Neural cell (in vitro differentiated cells): ENCODE data around the gene CHST11. TPM values are rescaled to one million over a fixed set of nuclear protein-coding genes. Genes with fewer than 3 reads are reported as not detected.

ENCODE experiments used
- H2AFZ ChIP-seq: fragments of 200-600, 300-800 bp; sonication (generic), shearing (Covaris generic); 2 replicates; pipeline ENCODE4 v1.6.0; 2014; ENCODE audit warnings: low read depth, mild to moderate bottlenecking, antibody characterized with exemption, low read length, moderate library complexity
- H3F3A ChIP-seq: fragments of 200-600 bp; shearing (Covaris generic); 2 replicates; pipeline ENCODE4 v1.6.1; 2016; ENCODE audit warnings: mild to moderate bottlenecking, moderate library complexity, mixed read lengths, antibody characterized with exemption, low read length; ENCODE audit not compliant: insufficient read depth, poor library complexity, severe bottlenecking
- H3K27ac ChIP-seq: fragments of 200-600, 300-800 bp; sonication (generic), shearing (Covaris generic); 2 replicates; pipeline ENCODE4 v1.5.1; 2014; ENCODE audit warnings: mild to moderate bottlenecking, low read length, moderate library complexity
- H3K27me3 ChIP-seq: fragments of 300-800, 200-600 bp; sonication (generic), shearing (Covaris generic); 2 replicates; pipeline ENCODE4 v1.6.0; 2014; ENCODE audit warnings: mild to moderate bottlenecking, low read depth, low read length, moderate library complexity; ENCODE audit not compliant: insufficient read depth
- H3K36me3 ChIP-seq: fragments of 300-800, 200-600 bp; sonication (generic), shearing (Covaris generic); 2 replicates; pipeline ENCODE4 v1.5.1; 2014; ENCODE audit warnings: mild to moderate bottlenecking, antibody characterized with exemption, low read length, moderate library complexity; ENCODE audit not compliant: insufficient read depth
- H3K4me2 ChIP-seq: fragments of 300-800, 200-600 bp; sonication (generic), shearing (Covaris generic); 2 replicates; pipeline ENCODE4 v1.6.0; 2014; ENCODE audit warnings: mild to moderate bottlenecking, low read length
- H3K4me3 ChIP-seq: fragments of 300-800, 200-600 bp; sonication (generic), shearing (Covaris generic); 2 replicates; pipeline ENCODE4 v1.5.1; 2014; ENCODE audit warnings: mild to moderate bottlenecking, low read length, moderate library complexity
- H3K79me2 ChIP-seq: fragments of 200-600 bp; shearing (Covaris generic); replicated peaks from 2 replicates; pipeline ENCODE4 v1.6.0; 2014; ENCODE audit warnings: mild to moderate bottlenecking, low read length, moderate library complexity; ENCODE audit not compliant: insufficient read depth
- H3K9ac ChIP-seq: fragments of 300-800, 200-600 bp; sonication (generic), shearing (Covaris generic); 2 replicates; pipeline ENCODE4 v1.6.1; 2016; ENCODE audit warnings: mild to moderate bottlenecking, low read length, mixed read lengths
- H3K9me2 ChIP-seq: fragments of 200-600 bp; shearing (Covaris generic); 2 replicates; pipeline ENCODE4 v1.6.1; 2016; ENCODE audit warnings: mild to moderate bottlenecking, low read length, mixed read lengths; ENCODE audit not compliant: insufficient read depth
- H3K9me3 ChIP-seq: fragments of 200-600, 300-800 bp; sonication (generic), shearing (Covaris generic); 2 replicates; pipeline ENCODE4 v1.6.1; 2016; ENCODE audit warnings: mild to moderate bottlenecking, mixed run types, low read length, moderate library complexity, mixed read lengths
- H4K20me1 ChIP-seq: fragments of 200-600 bp; shearing (Covaris generic); 2 replicates; pipeline ENCODE4 v1.6.1; 2016; ENCODE audit warnings: mild to moderate bottlenecking, mixed run types; ENCODE audit not compliant: insufficient read depth
- EP300 ChIP-seq: fragments of 450-650 bp; conservative IDR thresholded peaks from 2 replicates; pipeline ENCODE4 v1.6.1; 2014; ENCODE audit warnings: antibody characterized with exemption, mild to moderate bottlenecking, moderate library complexity; ENCODE audit not compliant: poor library complexity, severe bottlenecking
- EZH2 ChIP-seq: fragments of 200-600, 300-800 bp; shearing (Covaris generic), sonication (generic); IDR thresholded peaks from 2 replicates; pipeline ENCODE4 v1.6.1; 2014; ENCODE audit warnings: antibody characterized with exemption, low read length, borderline replicate concordance, mild to moderate bottlenecking; ENCODE audit not compliant: insufficient read depth, poor library complexity, severe bottlenecking
- MXI1 ChIP-seq: fragments of 450-650 bp; conservative IDR thresholded peaks from 2 replicates; pipeline ENCODE4 v1.6.1; 2014; ENCODE audit warnings: antibody characterized with exemption, mild to moderate bottlenecking; ENCODE audit not compliant: poor library complexity, severe bottlenecking
- POLR2AphosphoS5 ChIP-seq: IDR thresholded peaks from 2 replicates; pipeline ENCODE4 v1.6.1; 2012
- RAD21 ChIP-seq: fragments of 450-650 bp; conservative IDR thresholded peaks from 2 replicates; pipeline ENCODE4 v1.6.1; 2014; ENCODE audit warnings: antibody characterized with exemption, mild to moderate bottlenecking, moderate library complexity
- REST ChIP-seq: IDR thresholded peaks from 2 replicates; pipeline ENCODE4 v1.6.1; 2012; ENCODE audit warnings: borderline replicate concordance
- SMC3 ChIP-seq: fragments of 450-650 bp; conservative IDR thresholded peaks from 2 replicates; pipeline ENCODE4 v1.6.1; 2014; ENCODE audit warnings: antibody characterized with exemption, mild to moderate bottlenecking, moderate library complexity; ENCODE audit not compliant: poor library complexity
- TAF1 ChIP-seq: IDR thresholded peaks from 2 replicates; pipeline ENCODE4 v1.6.1; 2012; ENCODE audit warnings: low read depth
- polyA plus RNA-seq: library from polyadenylated mRNA; depleted of rRNA; stranded (reverse); fragments of >200 nt; gene quantifications from 2 replicates; pipeline ENCODE4 v1.2.3, GENCODE V29; 2014
- TF ChIP-seq, protein P1 (sequence below): fragments of 450-650 bp; IDR thresholded peaks from 2 replicates; pipeline ENCODE4 v1.5.1; 2014; ENCODE audit warnings: antibody characterized with exemption, mild to moderate bottlenecking, moderate library complexity; ENCODE audit not compliant: poor library complexity, severe bottlenecking

The CHST11 gene
- polyA plus RNA-seq, 1 donor from 2014 or later = 15.0 TPM

- H3F3A ChIP-seq = no peaks in the 10 kb centered on the region
- H4K20me1 ChIP-seq = no peaks in the 10 kb centered on the region
- H3K4me2 ChIP-seq = no peak overlapping the region
- H3K27me3 ChIP-seq = no peaks in the 10 kb centered on the region
- H3K4me3 ChIP-seq = no peak overlapping the region
- H2AFZ ChIP-seq = no peak overlapping the region
- H3K9ac ChIP-seq = no peak overlapping the region
- no peaks in the 10 kb centered on the region for H3K9me3 ChIP-seq
- no peaks in the 10 kb centered on the region for H3K36me3 ChIP-seq
- no peak overlapping the region for H3K27ac ChIP-seq
- no peaks in the 10 kb centered on the region for H3K79me2 ChIP-seq
- TF ChIP-seq MXI1 = no peak
- no peak for TF ChIP-seq REST
- TF ChIP-seq, protein P1, sequence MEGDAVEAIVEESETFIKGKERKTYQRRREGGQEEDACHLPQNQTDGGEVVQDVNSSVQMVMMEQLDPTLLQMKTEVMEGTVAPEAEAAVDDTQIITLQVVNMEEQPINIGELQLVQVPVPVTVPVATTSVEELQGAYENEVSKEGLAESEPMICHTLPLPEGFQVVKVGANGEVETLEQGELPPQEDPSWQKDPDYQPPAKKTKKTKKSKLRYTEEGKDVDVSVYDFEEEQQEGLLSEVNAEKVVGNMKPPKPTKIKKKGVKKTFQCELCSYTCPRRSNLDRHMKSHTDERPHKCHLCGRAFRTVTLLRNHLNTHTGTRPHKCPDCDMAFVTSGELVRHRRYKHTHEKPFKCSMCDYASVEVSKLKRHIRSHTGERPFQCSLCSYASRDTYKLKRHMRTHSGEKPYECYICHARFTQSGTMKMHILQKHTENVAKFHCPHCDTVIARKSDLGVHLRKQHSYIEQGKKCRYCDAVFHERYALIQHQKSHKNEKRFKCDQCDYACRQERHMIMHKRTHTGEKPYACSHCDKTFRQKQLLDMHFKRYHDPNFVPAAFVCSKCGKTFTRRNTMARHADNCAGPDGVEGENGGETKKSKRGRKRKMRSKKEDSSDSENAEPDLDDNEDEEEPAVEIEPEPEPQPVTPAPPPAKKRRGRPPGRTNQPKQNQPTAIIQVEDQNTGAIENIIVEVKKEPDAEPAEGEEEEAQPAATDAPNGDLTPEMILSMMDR = no peak
- no peak for TF ChIP-seq RAD21
- no peak for TF ChIP-seq TAF1
- no peak for TF ChIP-seq EP300
- TF ChIP-seq SMC3 = no peak
- TF ChIP-seq EZH2 = no peak
- no peak for TF ChIP-seq POLR2AphosphoS5
- H3K9me2 ChIP-seq = no peaks in the 10 kb centered on the region
Observed at GRCh38 chr12:104700324-104700723, 243.6 kb downstream of the CHST11 start.

- Histone ChIP-seq H3K27me3 (no peaks in the 10 kb centered on the region), H3K4me3 (no peak overlapping the region), H2AFZ (no peak overlapping the region), H3K36me3 (no peaks in the 10 kb centered on the region), H3K9ac (no peak overlapping the region), H3K79me2 (no peaks in the 10 kb centered on the region), H4K20me1 (no peaks in the 10 kb centered on the region), H3K9me2 (no peaks in the 10 kb centered on the region), H3K27ac (no peak overlapping the region), H3F3A (no peaks in the 10 kb centered on the region), H3K9me3 (no peaks in the 10 kb centered on the region), H3K4me2 (no peak overlapping the region)
- TF ChIP-seq SMC3 = no peak
- TF ChIP-seq, protein P1 = no peak
- no peak for TF ChIP-seq TAF1
- TF ChIP-seq REST = no peak
- TF ChIP-seq RAD21 = no peak
- TF ChIP-seq MXI1 = no peak
- TF ChIP-seq EZH2 = no peak
- no peak for TF ChIP-seq POLR2AphosphoS5
- TF ChIP-seq EP300 = no peak
Observed at GRCh38 chr12:104701301-104701700, 244.6 kb downstream of the CHST11 start.
